HepG2 (cell line): ENCODE results near the gene OR5K2. TPM values are rescaled to one million over a fixed set of nuclear protein-coding genes. Genes with fewer than 3 reads are reported as not detected.

ENCODE experiments used
- E2F5 ChIP-seq: sonication (generic); formaldehyde crosslinking; conservative IDR thresholded peaks from 2 replicates; pipeline ENCODE4 v1.4.0; 2020; ENCODE audit warnings: missing genetic modification reagents
- EZH2 ChIP-seq: conservative IDR thresholded peaks from 2 replicates; pipeline ENCODE4 v1.6.1; 2012; ENCODE audit warnings: mild to moderate bottlenecking, low read depth, low read length, moderate library complexity
- HDAC2 ChIP-seq: sonication (generic); formaldehyde crosslinking; IDR thresholded peaks from 2 replicates; pipeline ENCODE4 v1.4.0; 2020; ENCODE audit warnings: missing genetic modification reagents
- HHEX ChIP-seq: IDR thresholded peaks from 2 replicates; pipeline ENCODE4 v1.6.1; 2016; ENCODE audit warnings: control low read depth
- HNRNPH1 ChIP-seq: fragments of 200-400 bp; formaldehyde crosslinking; optimal IDR thresholded peaks from 2 replicates; pipeline ENCODE3; 2017; ENCODE audit warnings: mild to moderate bottlenecking, low read depth, low read length
- IRX3 ChIP-seq: sonication (generic); formaldehyde crosslinking; IDR thresholded peaks from 2 replicates; pipeline ENCODE4 v1.8.1; 2023; ENCODE audit warnings: mild to moderate bottlenecking, low read depth, missing genetic modification reagents, borderline replicate concordance
- KLF6 ChIP-seq: IDR thresholded peaks from 2 replicates; pipeline ENCODE4 v1.8.0; 2016; ENCODE audit warnings: missing biosample characterization, missing genetic modification reagents
- MAX ChIP-seq: IDR thresholded peaks from 2 replicates; pipeline ENCODE4 v1.6.1; 2012; ENCODE audit warnings: inconsistent platforms
- MYC ChIP-seq: sonication (generic); formaldehyde crosslinking; IDR thresholded peaks from 2 replicates; pipeline ENCODE4 v1.9.0; 2021; ENCODE audit warnings: missing genetic modification reagents, borderline replicate concordance
- NFATC3 ChIP-seq: sonication (generic); formaldehyde crosslinking; IDR thresholded peaks from 2 replicates; pipeline ENCODE4 v1.5.1; 2020; ENCODE audit warnings: mild to moderate bottlenecking, missing genetic modification reagents
- RAD21 ChIP-seq: fragments of 450-650 bp; formaldehyde crosslinking; IDR thresholded peaks from 2 replicates; pipeline ENCODE4 v1.5.0; 2020; ENCODE audit warnings: mild to moderate bottlenecking
- SALL1 ChIP-seq: sonication (generic); formaldehyde crosslinking; IDR thresholded peaks from 2 replicates; pipeline ENCODE4 v1.8.0; 2022; ENCODE audit warnings: mild to moderate bottlenecking, missing genetic modification reagents
- SALL2 ChIP-seq: sonication (generic); formaldehyde crosslinking; IDR thresholded peaks from 2 replicates; pipeline ENCODE4 v1.8.1; 2023; ENCODE audit warnings: mild to moderate bottlenecking, missing genetic modification reagents, inconsistent platforms
- SP2 ChIP-seq: sonication (generic); formaldehyde crosslinking; IDR thresholded peaks from 2 replicates; pipeline ENCODE4 v1.5.1; 2020; ENCODE audit warnings: mild to moderate bottlenecking, missing genetic modification reagents
- SP4 ChIP-seq: sonication (generic); formaldehyde crosslinking; IDR thresholded peaks from 2 replicates; pipeline ENCODE4 v1.8.1; 2023; ENCODE audit warnings: mild to moderate bottlenecking, missing genetic modification reagents
- TFDP2 ChIP-seq: sonication (generic); formaldehyde crosslinking; IDR thresholded peaks from 2 replicates; pipeline ENCODE4 v1.4.0; 2020; ENCODE audit warnings: missing genetic modification reagents
- YEATS4 ChIP-seq: sonication (generic); formaldehyde crosslinking; IDR thresholded peaks from 2 replicates; pipeline ENCODE4 v1.4.0; 2020; ENCODE audit warnings: missing genetic modification reagents, borderline replicate concordance
- ZBTB20 ChIP-seq: sonication (generic); formaldehyde crosslinking; IDR thresholded peaks from 2 replicates; pipeline ENCODE4 v1.8.1; 2023; ENCODE audit warnings: missing genetic modification reagents, low read depth, mild to moderate bottlenecking, borderline replicate concordance
- ZNF17 ChIP-seq: sonication (generic); formaldehyde crosslinking; IDR thresholded peaks from 2 replicates; pipeline ENCODE4 v1.5.0; 2020; ENCODE audit warnings: mild to moderate bottlenecking, missing genetic modification reagents
- ZNF205 ChIP-seq: IDR thresholded peaks from 2 replicates; pipeline ENCODE4 v1.6.1; 2018; ENCODE audit warnings: missing biosample characterization, missing genetic modification reagents
- ZNF562 ChIP-seq: sonication (generic); formaldehyde crosslinking; IDR thresholded peaks from 2 replicates; pipeline ENCODE4 v1.8.0; 2022; ENCODE audit warnings: missing genetic modification reagents, borderline replicate concordance
- ZNF646 ChIP-seq: sonication (generic); formaldehyde crosslinking; IDR thresholded peaks from 2 replicates; pipeline ENCODE4 v1.9.0; 2021; ENCODE audit warnings: mild to moderate bottlenecking, missing genetic modification reagents
- ZNF773 ChIP-seq: sonication (generic); formaldehyde crosslinking; IDR thresholded peaks from 2 replicates; pipeline ENCODE4 v1.4.0; 2020; ENCODE audit warnings: missing genetic modification reagents, borderline replicate concordance
- polyA plus RNA-seq, 8 experiments: library from polyadenylated mRNA; depleted of rRNA in 3 of 8; stranded (reverse) in 7 of 8; unstranded in 1 of 8; fragments of >200 nt; fragmentation: Illumina TruSeq in 4 of 8; extraction: Trizol in 4 of 8; gene quantifications; 2 replicates each; pipeline versions ENCODE4 v1.2.1 to v1.2.3, GENCODE V29; 2011 to 2016; ENCODE audit warnings: low read depth in 4 of 8, missing spikeins in 1 of 8, mixed read lengths in 1 of 8; ENCODE audit not compliant: insufficient read depth in 1 of 8
- total RNA-seq, 5 experiments: library from RNA; depleted of rRNA; stranded (reverse); fragments of >200 nt; fragmentation: Illumina TruSeq; extraction: Trizol; gene quantifications; 2 replicates each; pipeline ENCODE4 v1.2.3, GENCODE V29; 2016; ENCODE audit warnings: low read depth in 1 of 5

Gene OR5K2
- total and polyA plus RNA-seq, 2 of the 13 experiments (the other 11 are each of a cell fraction or from before 2014, with no cell fraction given): not detected

- TF ChIP-seq KLF6 (CRISPR knock-in tag) (peak; percentile 83), HDAC2 (CRISPR knock-in tag) (peak; percentile 23; the same call in 1 of the 2 replicates), RAD21 (CRISPR knock-in tag) (peak; percentile 35), ZNF646 (no peak), MAX (peak; percentile 39), YEATS4 (CRISPR knock-in tag) (peak; percentile 73; the same call in 1 of the 2 replicates), ZNF205 (peak; percentile 49), MYC (CRISPR knock-in tag) (peak; percentile 41; the same call in 1 of the 2 replicates), SALL2 (CRISPR knock-in tag) (no peak), E2F5 (CRISPR knock-in tag) (no peak; the same call in none of the 2 replicates), HHEX (CRISPR knock-in tag) (no peak), EZH2 (no peak), TFDP2 (CRISPR knock-in tag) (peak; percentile 84), ZNF773 (CRISPR knock-in tag) (no peak), IRX3 (CRISPR knock-in tag) (no peak), HNRNPH1 (no peak), ZNF562 (no peak), NFATC3 (no peak), SALL1 (CRISPR knock-in tag) (peak; percentile 64), ZBTB20 (CRISPR knock-in tag) (no peak), SP4 (CRISPR knock-in tag) (peak; percentile 56), ZNF17 (CRISPR knock-in tag) (no peak), SP2 (CRISPR knock-in tag) (0 out of 2 replicates have a peak, but pooled peaks have one; percentile 34)
Observed at GRCh38 chr3:98522544-98523281, 25.2 kb downstream of the OR5K2 start, which contains the start of gene CLDND1 (continued).
